H9 (cell line): ENCODE data around the gene DIP2A. TPM values are rescaled to one million over a fixed set of nuclear protein-coding genes. Genes with fewer than 3 reads are reported as not detected.
A peak's percentile ranks its signal among the peaks of the same experiment; 100 is the strongest.

Experiments
- DNase-seq: peaks from one replicate; pipeline ENCODE4 v3.0.0-alpha.2; 2017
- H2AFZ ChIP-seq: one replicate; pipeline ENCODE4 v1.6.1; 2013; ENCODE audit warnings: mild to moderate bottlenecking, low read length, control low read depth, moderate library complexity
- H2AK5ac ChIP-seq: 2 replicates; pipeline ENCODE4 v1.6.1; 2013; ENCODE audit warnings: low read length, control low read depth, mixed read lengths; ENCODE audit not compliant: insufficient read length
- H2BK120ac ChIP-seq: one replicate; pipeline ENCODE4 v1.6.1; 2013; ENCODE audit warnings: low read depth, mild to moderate bottlenecking, low read length, control low read depth, inconsistent platforms; ENCODE audit not compliant: poor library complexity, severe bottlenecking
- H2BK12ac ChIP-seq: 2 replicates; pipeline ENCODE4 v1.6.1; 2013; ENCODE audit warnings: low read length, control low read depth, mixed read lengths, low read depth; ENCODE audit not compliant: insufficient read length
- H2BK15ac ChIP-seq: 2 replicates; pipeline ENCODE4 v1.6.1; 2013; ENCODE audit warnings: low read depth, low read length, control low read depth
- H2BK20ac ChIP-seq: one replicate; pipeline ENCODE4 v1.6.1; 2013; ENCODE audit warnings: low read depth, mild to moderate bottlenecking, low read length, control low read depth, inconsistent platforms; ENCODE audit not compliant: poor library complexity, severe bottlenecking
- H2BK5ac ChIP-seq: 2 replicates; pipeline ENCODE4 v1.6.1; 2013; ENCODE audit warnings: low read length, control low read depth, mixed read lengths; ENCODE audit not compliant: insufficient read length
- H3K14ac ChIP-seq: 2 replicates; pipeline ENCODE4 v1.6.1; 2013; ENCODE audit warnings: low read length, control low read depth; ENCODE audit not compliant: insufficient read depth
- H3K18ac ChIP-seq: 2 replicates; pipeline ENCODE4 v1.6.1; 2013; ENCODE audit warnings: low read depth, mild to moderate bottlenecking, mixed read lengths, low read length, control low read depth; ENCODE audit not compliant: insufficient read length
- H3K23ac ChIP-seq: 2 replicates; pipeline ENCODE4 v1.6.1; 2013; ENCODE audit warnings: low read length, control low read depth, mixed read lengths, low read depth; ENCODE audit not compliant: insufficient read length
- H3K23me2 ChIP-seq: 2 replicates; pipeline ENCODE4 v1.6.1; 2013; ENCODE audit warnings: low read depth, mild to moderate bottlenecking, mixed read lengths, low read length, control low read depth; ENCODE audit not compliant: insufficient read length, poor library complexity, severe bottlenecking
- H3K27ac ChIP-seq: 2 replicates; pipeline ENCODE4 v1.5.1; 2013; ENCODE audit warnings: low read length, control low read depth, mixed read lengths, low read depth; ENCODE audit not compliant: insufficient read length
- H3K27me3 ChIP-seq: 2 replicates; pipeline ENCODE4 v1.6.1; 2013; ENCODE audit warnings: low read length, control low read depth, inconsistent platforms; ENCODE audit not compliant: insufficient read depth
- H3K4ac ChIP-seq: 2 replicates; pipeline ENCODE4 v1.6.1; 2013; ENCODE audit warnings: low read depth, mild to moderate bottlenecking, control low read depth, inconsistent platforms, low read length, moderate library complexity
- H3K4me1 ChIP-seq: 2 replicates; pipeline ENCODE4 v1.6.1; 2013; ENCODE audit warnings: low read length, control low read depth, inconsistent platforms; ENCODE audit not compliant: insufficient read depth
- H3K4me2 ChIP-seq: 2 replicates; pipeline ENCODE4 v1.6.1; 2013; ENCODE audit warnings: low read length, control low read depth, mixed read lengths; ENCODE audit not compliant: insufficient read length, insufficient read depth
- H3K56ac ChIP-seq: 2 replicates; pipeline ENCODE4 v1.6.1; 2013; ENCODE audit warnings: low read depth, mild to moderate bottlenecking, mixed read lengths, low read length, control low read depth; ENCODE audit not compliant: insufficient read length
- H3K79me1 ChIP-seq: 2 replicates; pipeline ENCODE4 v1.6.1; 2013; ENCODE audit warnings: low read depth, mild to moderate bottlenecking, moderate library complexity, low read length, control low read depth, inconsistent platforms; ENCODE audit not compliant: insufficient read depth, poor library complexity, severe bottlenecking
- H3K79me2 ChIP-seq: 2 replicates; pipeline ENCODE4 v1.6.1; 2013; ENCODE audit warnings: low read length, control low read depth, inconsistent platforms; ENCODE audit not compliant: insufficient read depth
- H3K9ac ChIP-seq: 2 replicates; pipeline ENCODE4 v1.6.1; 2013; ENCODE audit warnings: low read length, control low read depth, mixed read lengths; ENCODE audit not compliant: insufficient read length; ENCODE audit errors: extremely low read depth
- H3K9me3 ChIP-seq: one replicate; pipeline ENCODE4 v1.6.1; 2013; ENCODE audit warnings: low read depth, low read length, inconsistent platforms; ENCODE audit not compliant: control insufficient read depth
- H3T11ph ChIP-seq: one replicate; pipeline ENCODE4 v1.6.1; 2013; ENCODE audit warnings: mild to moderate bottlenecking, low read length, control low read depth, inconsistent platforms
- H4K20me1 ChIP-seq: one replicate; pipeline ENCODE4 v1.6.1; 2013; ENCODE audit not compliant: control insufficient read depth, insufficient read length, insufficient read depth
- H4K5ac ChIP-seq: 2 replicates; pipeline ENCODE4 v1.6.1; 2013; ENCODE audit warnings: low read depth, mild to moderate bottlenecking, mixed read lengths, low read length, control low read depth; ENCODE audit not compliant: insufficient read length
- H4K8ac ChIP-seq: replicated peaks from 2 replicates; pipeline ENCODE4 v1.6.1; 2013; ENCODE audit warnings: low read length, control low read depth, mixed read lengths, low read depth; ENCODE audit not compliant: insufficient read length
- H4K91ac ChIP-seq: 2 replicates; pipeline ENCODE4 v1.6.1; 2013; ENCODE audit warnings: low read depth, mild to moderate bottlenecking, moderate library complexity, mixed read lengths, low read length, control low read depth; ENCODE audit not compliant: insufficient read length
- H3K27ac Mint-ChIP-seq, 3 experiments: 2 replicates in 2 of 3; 3 replicates in 1 of 3; pipeline ENCODE4 v1.8.0; 2020 to 2021; ENCODE audit warnings: mixed read lengths in 3 of 3, mild to moderate bottlenecking in 1 of 3, moderate library complexity in 1 of 3
- H3K27me3 Mint-ChIP-seq: 2 replicates; pipeline ENCODE4 v1.8.0; 2021; ENCODE audit warnings: low read depth, mild to moderate bottlenecking, moderate library complexity, mixed read lengths
- H3K36me3 Mint-ChIP-seq, 3 experiments: 2 replicates in 2 of 3; 3 replicates in 1 of 3; pipeline ENCODE4 v1.8.0; 2020 to 2021; ENCODE audit warnings: low read depth in 3 of 3, mixed read lengths in 3 of 3; ENCODE audit not compliant: insufficient read depth in 1 of 3
- H3K4me1 Mint-ChIP-seq, 2 experiments: 2 replicates each; pipeline ENCODE4 v1.8.0; 2020; ENCODE audit warnings: mixed read lengths in 2 of 2
- H3K4me3 Mint-ChIP-seq, 2 experiments: 2 replicates in 1 of 2; 3 replicates in 1 of 2; pipeline ENCODE4 v1.8.0; 2020 to 2021; ENCODE audit warnings: mild to moderate bottlenecking in 2 of 2, mixed read lengths in 2 of 2, moderate library complexity in 1 of 2
- H3K9me3 Mint-ChIP-seq, 2 experiments: 2 replicates in 1 of 2; 3 replicates in 1 of 2; pipeline ENCODE4 v1.8.0; 2020; ENCODE audit warnings: mild to moderate bottlenecking in 2 of 2, mixed read lengths in 2 of 2, moderate library complexity in 1 of 2
- CTCF ChIP-seq: fragments of 200-600 bp; sonication (generic); conservative IDR thresholded peaks from 3 replicates; pipeline ENCODE4 v1.8.0; 2021; ENCODE audit warnings: antibody characterized with exemption, mild to moderate bottlenecking
- WGBS: extraction: QIAGEN DNeasy Blood & Tissue Kit; methylation state at CpG from one replicate; pipeline ENCODE4 v1.1.7; 2013; ENCODE audit warnings: missing lambda C conversion rate, low lambda C conversion rate, mixed read lengths; ENCODE audit not compliant: insufficient read length; ENCODE audit errors: extremely low coverage; 5-methylcytosine and 5-hydroxymethylcytosine counted together
- total RNA-seq: library from RNA; stranded (reverse); gene quantifications from 2 replicates; pipeline ENCODE4 v1.2.1, GENCODE V29; 2021

The DIP2A gene
- total RNA-seq, 1 experiment from 2014 or later: 25.2 TPM

DNA sequence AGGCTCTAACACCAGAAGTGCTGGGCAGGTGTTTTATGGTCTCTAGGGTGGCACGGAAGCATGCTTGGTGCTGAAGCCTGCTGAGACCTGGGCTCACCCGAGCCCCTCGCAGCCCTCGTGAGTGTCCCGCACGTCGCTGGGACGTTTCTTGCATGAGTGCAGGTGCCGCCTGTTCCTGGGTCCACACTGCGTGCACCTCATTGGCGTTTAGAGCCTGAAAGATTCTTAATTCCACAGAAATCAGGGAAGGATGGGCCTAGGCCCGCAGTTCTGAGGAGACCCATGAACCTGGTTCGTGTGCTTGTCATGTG, 43.8 kb upstream of the DIP2A start:
- Histone ChIP-seq H3K23me2 (peaks cover 7% of the 10 kb centered on the region), H2BK15ac (peak overlapping the region; percentile 37; the same call in 1 of the 2 replicates), H4K91ac (no peak overlapping the region), H3K23ac (no peak overlapping the region), H2AFZ (no peak overlapping the region), H3K14ac (no peak overlapping the region), H3K9ac (no peak overlapping the region), H3K56ac (no peak overlapping the region), H4K20me1 (peaks cover 2% of the 10 kb centered on the region), H2BK120ac (no peak overlapping the region), H3K4me2 (no peak overlapping the region), H2BK12ac (no peak overlapping the region), H2AK5ac (no peak overlapping the region), H4K5ac (no peak overlapping the region), H3K79me1 (no peaks in the 10 kb centered on the region), H3K27me3 (no peaks in the 10 kb centered on the region), H4K8ac (no peak overlapping the region), H3K9me3 (no peaks in the 10 kb centered on the region), H3T11ph (no peak overlapping the region), H3K4ac (no peak overlapping the region), H2BK5ac (no peak overlapping the region), H3K27ac (no peak overlapping the region), H3K18ac (no peak overlapping the region), H2BK20ac (no peak overlapping the region), H3K4me1 (peaks cover 5% of the 10 kb centered on the region; the same call in 1 of the 2 replicates), H3K79me2 (no peaks in the 10 kb centered on the region)
- H3K27me3 Mint-ChIP-seq: no peaks in the 10 kb centered on the region
- H3K36me3 Mint-ChIP-seq: peaks cover 23 to 54% (median 44%) of the 10 kb centered on the region in 3 experiments
- WGBS: no CpG with 5 or more reads among the region's 13 CpGs
- TF ChIP-seq CTCF: no peak
- H3K27ac Mint-ChIP-seq: peak overlapping the region in 1 of 3 experiments; percentile 18; a peak in 3 of 7 replicates
- no peak for DNase-seq
- H3K4me3 Mint-ChIP-seq: no peak overlapping the region
- peaks cover 12 to 20% of the 10 kb centered on the region in 2 experiments for H3K4me1 Mint-ChIP-seq
- no peaks in the 10 kb centered on the region for H3K9me3 Mint-ChIP-seq
